Lung microvascular endothelial cell (primary cell): Measurements from ENCODE around the gene YLPM1. TPM values are rescaled to one million over a fixed set of nuclear protein-coding genes. Genes with fewer than 3 reads are reported as not detected.
"Not testable (repeated sequence)": the region's sequence is repeated elsewhere in the genome, so short reads cannot be mapped to it uniquely, and the experiment has no call there.

Source experiments
- DNase-seq, 2 donors: peaks; one replicate each; pipeline versions ENCODE4 v3.0.0 to v3.0.0-alpha.2; 2010; ENCODE audit warnings: low read depth in 2 of 2
- total RNA-seq: library from RNA; depleted of rRNA; stranded (reverse); fragments of >200 nt; gene quantifications from 2 replicates; pipeline ENCODE4 v1.2.1, GENCODE V29; 2014

The YLPM1 gene
- total RNA-seq: 12.9 and 18.3 TPM in 2 replicates

- DNase-seq: peak; percentile 98
Observed at GRCh38 chr14:74762917-74763802, at the start of gene YLPM1. Gene YLPM1 (plus strand): TSS chr14:74763316. CDS start chr14:74763490, 174 bp downstream.

GRCh38 chr14:74713395-74713735 is 49.8 kb upstream of the YLPM1 start:
- DNase-seq: no peak

- no peak for DNase-seq
Observed at GRCh38 chr14:74720526-74720925, 42.6 kb upstream of the YLPM1 start.

- DNase-seq: no peak
Observed at GRCh38 chr14:74723134-74723533, 40.0 kb upstream of the YLPM1 start.

- no peak for DNase-seq
Observed at GRCh38 chr14:74732387-74732786, 30.7 kb upstream of the YLPM1 start.

GRCh38 chr14:74733221-74733620 is 29.9 kb upstream of the YLPM1 start:
- no peak for DNase-seq

GRCh38 chr14:74735125-74735524 is 28.0 kb upstream of the YLPM1 start:
- DNase-seq: no peak

GRCh38 chr14:74737753-74738325 is 25.3 kb upstream of the YLPM1 start:
- peak in 1 of 2 donors; percentile 71 for DNase-seq

- peak in 1 of 2 donors; percentile 46 for DNase-seq
Observed at GRCh38 chr14:74739293-74740030, 23.7 kb upstream of the YLPM1 start.

- DNase-seq: no peak
Observed at GRCh38 chr14:74747237-74747636, 15.9 kb upstream of the YLPM1 start.

- DNase-seq: no peak
Observed at GRCh38 chr14:74754157-74754556, 9.0 kb upstream of the YLPM1 start.

- DNase-seq: no peak
Observed at GRCh38 chr14:74754899-74755298, 8.2 kb upstream of the YLPM1 start.

- no peak for DNase-seq
Observed at GRCh38 chr14:74756326-74756725, 6.8 kb upstream of the YLPM1 start.

GRCh38 chr14:74758505-74758904 is 4.6 kb upstream of the YLPM1 start:
- not testable (repeated sequence) for DNase-seq

GRCh38 chr14:74763803-74764531 is 851 bp downstream of the YLPM1 start:
- peak; percentile 15 to 33 for DNase-seq

- no peak for DNase-seq
Observed at GRCh38 chr14:74765721-74766120, 2.6 kb downstream of the YLPM1 start.

- no peak for DNase-seq
Observed at GRCh38 chr14:74771399-74771798, 8.3 kb downstream of the YLPM1 start.

GRCh38 chr14:74784634-74785033 is 21.5 kb downstream of the YLPM1 start:
- no peak for DNase-seq

- no peak for DNase-seq
Observed at GRCh38 chr14:74785056-74785613, 22.0 kb downstream of the YLPM1 start.

- no peak for DNase-seq
Observed at GRCh38 chr14:74786796-74787315, 23.7 kb downstream of the YLPM1 start.
